Measurements from ENCODE around the gene RPLP2.

Gene RPLP2

GRCh38 chr11:809287-810039 lies at the start of gene RPLP2 (continued):
- TF ChIP-seq ZNF449 (tag by site-specific recombination; IDR thresholded peaks at IDR 0.05) = 0 out of 2 replicates have a peak, but pooled peaks have one; percentile 22
- TF ChIP-seq WT1 (tag by site-specific recombination; IDR thresholded peaks at IDR 0.05) = peak; percentile 61
- TF ChIP-seq ZNF558 (tag by site-specific recombination; IDR thresholded peaks at IDR 0.05) = no peak
- TF ChIP-seq ZNF175 (tag by site-specific recombination; IDR thresholded peaks at IDR 0.05) = no peak
- no peak for TF ChIP-seq ZFP41 (tag by site-specific recombination; IDR thresholded peaks at IDR 0.05; ENCODE audit: borderline replicate concordance)
- TF ChIP-seq REST (tag by site-specific recombination; IDR thresholded peaks at IDR 0.05) = no peak
- TF ChIP-seq ZNF501 (tag by site-specific recombination; IDR thresholded peaks at IDR 0.05) = peak; percentile 89
- no peak for TF ChIP-seq AEBP2 (tag by site-specific recombination; IDR thresholded peaks at IDR 0.05; ENCODE audit: borderline replicate concordance)
- TF ChIP-seq ZNF692 (tag by site-specific recombination; IDR thresholded peaks at IDR 0.05) = peak; percentile 96
- TF ChIP-seq ZBTB1 (tag by site-specific recombination; IDR thresholded peaks at IDR 0.05) = no peak
- no peak for TF ChIP-seq ZNF596 (tag by site-specific recombination; IDR thresholded peaks at IDR 0.05)
- no peak for TF ChIP-seq SALL2 (tag by site-specific recombination; IDR thresholded peaks at IDR 0.05; ENCODE audit: borderline replicate concordance)
- no peak for TF ChIP-seq ZNF121 (tag by site-specific recombination; IDR thresholded peaks at IDR 0.05)
- TF ChIP-seq ZNF394 (tag by site-specific recombination; IDR thresholded peaks at IDR 0.05; ENCODE audit: borderline replicate concordance) = peak; percentile 44; the same call in 1 of the 2 replicates
- TF ChIP-seq ZBTB20 (tag by site-specific recombination; IDR thresholded peaks at IDR 0.05) = peak; percentile 98
- 0 out of 2 replicates have a peak, but pooled peaks have one; percentile 67 for TF ChIP-seq ZFP37 (tag by site-specific recombination; IDR thresholded peaks at IDR 0.05)
- TF ChIP-seq PRDM4 (tag by site-specific recombination; IDR thresholded peaks at IDR 0.05) = peak; percentile 63
- no peak; the same call in 1 of the 2 replicates for TF ChIP-seq ZSCAN5A (tag by site-specific recombination; IDR thresholded peaks at IDR 0.05)
- no peak for TF ChIP-seq ZNF654 (tag by site-specific recombination; IDR thresholded peaks at IDR 0.05; ENCODE audit: low read depth)
- no peak for TF ChIP-seq ZNF529 (tag by site-specific recombination; IDR thresholded peaks at IDR 0.05; ENCODE audit: insufficient replicate concordance)
- TF ChIP-seq ZNF335 (tag by site-specific recombination; conservative IDR thresholded peaks at IDR 0.05) = peak; percentile 98
- TF ChIP-seq ZNF202 (tag by site-specific recombination; IDR thresholded peaks at IDR 0.05; ENCODE audit: borderline replicate concordance) = no peak
- TF ChIP-seq ZNF311 (tag by site-specific recombination; IDR thresholded peaks at IDR 0.05; ENCODE audit: borderline replicate concordance) = no peak
- no peak for TF ChIP-seq ZNF366 (tag by site-specific recombination; conservative IDR thresholded peaks at IDR 0.05)
- peak; percentile 88; the same call in 1 of the 2 replicates for TF ChIP-seq ELK4 (IDR thresholded peaks at IDR 0.05; ENCODE audit: borderline replicate concordance, low read depth, low read length)

Data from HEK293 (cell line).